ENCODE results near the gene ZFYVE26. TPM values are rescaled to one million over a fixed set of nuclear protein-coding genes. Genes with fewer than 3 reads are reported as not detected.
"Not testable (repeated sequence)": the region's sequence is repeated elsewhere in the genome, so short reads cannot be mapped to it uniquely, and the experiment has no call there.

Gene ZFYVE26
- total RNA-seq, 1 donor from 2014 or later = 40.7 TPM

DNA sequence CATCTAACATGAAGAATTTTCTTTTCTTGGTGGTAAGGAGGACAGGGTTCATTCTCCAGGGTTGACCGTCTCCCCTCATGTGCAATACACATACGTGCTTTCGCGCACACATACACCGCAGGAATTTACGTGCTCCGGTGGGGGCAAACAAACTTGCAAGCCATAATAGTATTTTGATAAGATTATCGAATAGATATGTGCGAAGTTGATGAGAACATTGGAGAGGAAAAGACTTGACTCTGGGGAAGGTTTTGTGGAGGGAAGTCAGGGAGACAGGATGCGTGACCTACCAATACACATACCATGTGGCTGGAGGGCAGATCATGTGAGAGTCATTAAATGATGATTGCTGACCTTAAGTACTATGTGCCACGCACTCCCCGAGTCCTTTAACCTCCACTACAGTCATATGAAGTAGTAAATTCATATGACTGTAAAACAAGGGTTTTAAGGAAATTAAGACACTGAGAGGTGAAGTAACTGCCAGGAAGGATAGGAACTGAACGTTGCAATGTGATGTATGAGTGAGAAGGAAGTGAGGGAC is 4.1 kb upstream of the ZFYVE26 start:
- ATAC-seq (ENCODE audit: low read depth) (no peak), DNase-seq (no peak)
- ChIA-PET POLR2A (interaction anchor here (0.8 to 1.9 kb wide), 2 partner anchors 972 to 1946 kb away, joined by 4 to 7 read pairs; partner anchors contain the start of genes SRSF5 and ZFP36L1), CTCF (interaction anchor here (1.2 kb wide), 1 partner anchor 17 kb away, joined by 4 read pairs; no protein-coding TSS in a partner anchor)
- Mint-ChIP-seq H3K27ac (peak overlapping the region; percentile 95), H3K36me3 (ENCODE audit: low read depth) (peaks cover 17% of the 10 kb centered on the region), H3K4me1 (peaks cover 41% of the 10 kb centered on the region), H3K27me3 (no peaks in the 10 kb centered on the region), H3K9me3 (peaks cover 2% of the 10 kb centered on the region), H3K4me3 (peak overlapping the region; percentile 97)
- intact Hi-C loops (cut with micrococcal nuclease) = loop anchor here (2.0 kb wide), 1 partner anchor 1578 kb away; the partner anchor contains the start of genes ERH and SLC39A9
- TF ChIP-seq, protein P1, sequence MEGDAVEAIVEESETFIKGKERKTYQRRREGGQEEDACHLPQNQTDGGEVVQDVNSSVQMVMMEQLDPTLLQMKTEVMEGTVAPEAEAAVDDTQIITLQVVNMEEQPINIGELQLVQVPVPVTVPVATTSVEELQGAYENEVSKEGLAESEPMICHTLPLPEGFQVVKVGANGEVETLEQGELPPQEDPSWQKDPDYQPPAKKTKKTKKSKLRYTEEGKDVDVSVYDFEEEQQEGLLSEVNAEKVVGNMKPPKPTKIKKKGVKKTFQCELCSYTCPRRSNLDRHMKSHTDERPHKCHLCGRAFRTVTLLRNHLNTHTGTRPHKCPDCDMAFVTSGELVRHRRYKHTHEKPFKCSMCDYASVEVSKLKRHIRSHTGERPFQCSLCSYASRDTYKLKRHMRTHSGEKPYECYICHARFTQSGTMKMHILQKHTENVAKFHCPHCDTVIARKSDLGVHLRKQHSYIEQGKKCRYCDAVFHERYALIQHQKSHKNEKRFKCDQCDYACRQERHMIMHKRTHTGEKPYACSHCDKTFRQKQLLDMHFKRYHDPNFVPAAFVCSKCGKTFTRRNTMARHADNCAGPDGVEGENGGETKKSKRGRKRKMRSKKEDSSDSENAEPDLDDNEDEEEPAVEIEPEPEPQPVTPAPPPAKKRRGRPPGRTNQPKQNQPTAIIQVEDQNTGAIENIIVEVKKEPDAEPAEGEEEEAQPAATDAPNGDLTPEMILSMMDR (IDR thresholded peaks at IDR 0.05) = no peak

DNA sequence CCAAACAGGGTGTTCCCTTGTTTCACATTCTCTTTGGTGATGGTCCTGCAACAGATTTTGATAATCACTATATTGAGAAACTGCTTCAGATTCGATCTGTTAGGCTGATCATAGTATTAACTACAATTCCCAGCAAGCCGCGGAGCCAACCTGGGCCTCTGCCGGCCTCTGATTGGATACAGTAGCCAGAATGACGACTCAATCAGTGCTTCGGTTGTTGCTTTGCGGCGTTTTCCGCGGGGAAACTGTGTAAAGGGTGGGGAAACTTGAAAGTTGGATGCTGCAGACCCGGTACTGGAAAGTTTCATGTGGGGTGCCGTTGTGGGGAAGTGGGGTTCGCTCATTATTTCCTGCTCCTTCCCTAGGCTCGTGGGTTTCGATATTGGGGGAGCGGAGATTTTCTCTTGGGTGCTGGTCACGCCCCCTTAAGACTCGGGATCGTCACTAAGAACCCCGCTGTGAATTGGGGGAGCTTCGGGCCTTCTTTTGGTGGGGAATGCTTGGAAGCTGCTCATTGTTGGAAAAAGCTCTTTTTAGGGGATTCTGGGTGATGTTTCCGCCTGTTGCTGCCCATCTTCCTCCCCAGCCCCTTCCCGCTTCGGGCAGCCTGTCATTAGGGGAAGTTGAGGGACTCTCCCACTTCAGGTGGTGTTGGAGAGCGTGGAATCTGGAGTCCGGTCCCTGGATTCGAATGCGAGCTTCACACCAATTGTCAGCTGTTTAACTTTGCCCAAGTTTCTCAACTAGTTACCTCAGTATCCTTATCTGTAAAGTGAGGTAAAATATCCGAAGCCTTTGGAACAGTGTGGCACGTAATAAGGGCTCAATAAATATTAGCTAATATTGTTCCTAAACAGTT is 3.4 kb upstream of the ZFYVE26 start, which contains the start of gene RAD51B:
TSS of gene RAD51B (plus strand) at position 217 of the 859 bp plus-strand sequence.
- peaks cover 48% of the 10 kb centered on the region for H3K4me1 Mint-ChIP-seq

GRCh38 chr14:67818476-67818875 is 2.1 kb upstream of the ZFYVE26 start:
- CTCF ChIA-PET; ATAC-seq (ENCODE audit: low read depth): not testable (repeated sequence)

More for the DNA sequence above, 3.4 kb upstream of the ZFYVE26 start, which contains the start of gene RAD51B:
- ChIA-PET CTCF (interaction anchor here (1.2 kb wide), 1 partner anchor 18 kb away, joined by 4 read pairs; no protein-coding TSS in a partner anchor), POLR2A (interaction anchor here (0.6 to 1.9 kb wide), 3 partner anchors 973 to 1947 kb away, joined by 3 to 7 read pairs (median 4); partner anchors contain the start of genes SRSF5 and ZFP36L1)
- Mint-ChIP-seq H3K4me3 (peak within 1 kb of the TSS; percentile 97), H3K27ac (peak within 1 kb of the TSS; percentile 95), H3K27me3 (no peaks in the 10 kb centered on the region), H3K9me3 (peaks cover 2% of the 10 kb centered on the region), H3K36me3 (ENCODE audit: low read depth) (peaks cover 20% of the 10 kb centered on the region)
- intact Hi-C loops (cut with micrococcal nuclease) = loop anchor here (2.0 to 5.0 kb wide), 3 partner anchors 217 to 1579 kb away; partner anchors contain the start of genes EIF2S1, ERH, PIGH and SLC39A9
- peak; percentile 67 for DNase-seq
- TF ChIP-seq, protein P1 (IDR thresholded peaks at IDR 0.05) = no peak
- peak; percentile 59 for ATAC-seq (ENCODE audit: low read depth)

GRCh38 chr14:67817750-67818438 is 1.5 kb upstream of the ZFYVE26 start:
- CTCF ChIA-PET = interaction anchor here (1.6 kb wide), 1 partner anchor 217 kb away, joined by 3 read pairs; the partner anchor contains the start of gene PIGH
- ATAC-seq (ENCODE audit: low read depth) (no peak), DNase-seq (no peak)
- peaks cover 28% of the 10 kb centered on the region for H3K36me3 Mint-ChIP-seq (ENCODE audit: low read depth)
- TF ChIP-seq, protein P1 (IDR thresholded peaks at IDR 0.05) = no peak
- H3K4me3 Mint-ChIP-seq = peak overlapping the region; percentile 63
- H3K27ac Mint-ChIP-seq = peak overlapping the region; percentile 53
- H3K27me3 Mint-ChIP-seq = no peaks in the 10 kb centered on the region
- peaks cover 2% of the 10 kb centered on the region for H3K9me3 Mint-ChIP-seq
- H3K4me1 Mint-ChIP-seq = peaks cover 62% of the 10 kb centered on the region
- POLR2A ChIA-PET = interaction anchor here (1.3 kb wide), 1 partner anchor 1955 kb away, joined by 6 read pairs; no protein-coding TSS in a partner anchor
- intact Hi-C loops (cut with micrococcal nuclease) = loop anchor here (2.0 to 5.0 kb wide), 3 partner anchors 216 to 977 kb away; partner anchors contain the start of genes EIF2S1 and PIGH

More at GRCh38 chr14:67818476-67818875, 2.1 kb upstream of the ZFYVE26 start:
- H3K9me3 Mint-ChIP-seq, POLR2A ChIA-PET, DNase-seq, H3K27me3 Mint-ChIP-seq: not testable (repeated sequence)
- Mint-ChIP-seq H3K36me3 (ENCODE audit: low read depth) (peaks cover 25% of the 10 kb centered on the region), H3K4me1 (peaks cover 59% of the 10 kb centered on the region), H3K27ac (peak overlapping the region; percentile 53), H3K4me3 (peak overlapping the region; percentile 63)
- intact Hi-C loops (cut with micrococcal nuclease) = loop anchor here (2.0 to 5.0 kb wide), 2 partner anchors 216 to 458 kb away; partner anchors contain the start of genes EIF2S1 and PIGH
